Frontal cortex (tissue), 4 donors: Measurements from ENCODE around the gene VPS33B. TPM values are rescaled to one million over a fixed set of nuclear protein-coding genes. Genes with fewer than 3 reads are reported as not detected.

Source experiments
- DNase-seq, 2 donors: peaks; one replicate each; pipeline ENCODE4 v3.0.0; 2012; ENCODE audit warnings: low spot score in 2 of 2
- FAIRE-seq: peaks from 2 replicates; lab custom pipeline; 2012; peaks lifted over from hg19 to GRCh38; lab: Jason Lieb, UNC
- small RNA-seq: library from RNA; depleted of rRNA; stranded (forward); fragments of <200 nt; gene quantifications from one replicate; pipeline ENCODE3, GENCODE V24; 2014
- total RNA-seq: library from RNA; depleted of rRNA; stranded (reverse); fragments of >200 nt; gene quantifications from one replicate; pipeline ENCODE4 v1.2.3, GENCODE V29; 2014
- donor health status: control.
- donor health status: control.
- donor health status: control.

The VPS33B gene
- total RNA-seq, 1 donor from 2014 or later: 15.5 TPM

GRCh38 chr15:90954712-90955623 lies 67.4 kb downstream of the VPS33B start, which contains the start of gene RCCD1:
RCCD1 (plus strand) TSS chr15:90954884; CDS start chr15:90956735, 1,851 bp downstream.
- no peak for FAIRE-seq

GRCh38 chr15:90953947-90954711 lies 68.3 kb downstream of the VPS33B start:
- no peak for FAIRE-seq
- no peak for DNase-seq

More at GRCh38 chr15:90954712-90955623, 67.4 kb downstream of the VPS33B start, which contains the start of gene RCCD1:
- DNase-seq: peak; percentile 98 to 99

DNA sequence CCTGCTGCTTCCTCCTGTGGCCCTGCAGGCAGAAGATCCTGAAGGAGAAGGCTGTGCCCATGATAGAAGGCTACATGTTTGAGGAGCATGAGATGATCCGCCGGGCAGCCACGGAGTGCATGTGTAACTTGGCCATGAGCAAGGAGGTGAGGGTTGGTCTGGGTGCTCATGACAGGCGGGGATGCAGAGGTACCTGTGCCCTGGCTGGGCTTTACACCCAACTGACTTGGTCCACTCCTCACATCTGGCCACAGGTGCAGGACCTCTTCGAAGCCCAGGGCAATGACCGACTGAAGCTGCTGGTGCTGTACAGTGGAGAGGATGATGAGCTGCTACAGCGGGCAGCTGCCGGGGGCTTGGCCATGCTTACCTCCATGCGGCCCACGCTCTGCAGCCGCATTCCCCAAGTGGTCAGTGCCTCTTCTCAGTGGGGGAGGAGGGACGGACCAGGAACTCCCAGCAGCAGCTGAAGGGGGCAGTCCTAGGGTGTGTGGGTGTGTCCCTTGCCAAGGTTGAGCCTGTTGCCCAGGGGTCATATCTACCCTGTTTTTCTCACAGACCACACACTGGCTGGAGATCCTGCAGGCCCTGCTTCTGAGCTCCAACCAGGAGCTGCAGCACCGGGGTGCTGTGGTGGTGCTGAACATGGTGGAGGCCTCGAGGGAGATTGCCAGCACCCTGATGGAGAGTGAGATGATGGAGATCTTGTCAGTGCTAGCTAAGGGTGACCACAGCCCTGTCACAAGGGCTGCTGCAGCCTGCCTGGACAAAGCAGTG lies 69.3 kb downstream of the VPS33B start:
- no peak for DNase-seq
- no peak for FAIRE-seq

- no peak for FAIRE-seq
- DNase-seq: no peak
These were observed 71.7 kb downstream of the VPS33B start for GRCh38 chr15:90950676-90951075.

- no peak for FAIRE-seq
- no peak for DNase-seq
These were observed 72.3 kb downstream of the VPS33B start for GRCh38 chr15:90949979-90950675.

Small RNA genes within 50 kb of the gene (small RNA-seq; reads per million reads assigned to genes)
- not detected for gene RF00019

Other genes with a start within 250 kb of the VPS33B start
- gene FURIN, start 154.0 kb downstream of the VPS33B start, total RNA-seq: 9.4 TPM
- 3.7 TPM for gene FES, start 138.1 kb downstream of the VPS33B start, total RNA-seq
- gene MAN2A2, start 119.3 kb downstream of the VPS33B start, total RNA-seq: 22.4 TPM
- 8.6 TPM for gene HDDC3, start 90.0 kb downstream of the VPS33B start, total RNA-seq
- 33.4 TPM for gene UNC45A, start 87.3 kb downstream of the VPS33B start, total RNA-seq
- gene RCCD1, start 67.7 kb downstream of the VPS33B start, total RNA-seq: 14.3 TPM
- gene PRC1, start 28.1 kb downstream of the VPS33B start, total RNA-seq: 13.5 TPM
- gene SV2B, start 77.7 kb upstream of the VPS33B start, total RNA-seq: 42.8 TPM